HepG2 (cell line): ENCODE data around the gene CFAP99.

Source experiments
- CTCF ChIP-seq: sonication (generic); formaldehyde crosslinking; IDR thresholded peaks from 2 replicates; pipeline ENCODE4 v1.5.0; 2020; ENCODE audit warnings: mild to moderate bottlenecking, missing genetic modification reagents, moderate library complexity
- FOXM1 ChIP-seq: sonication (generic); formaldehyde crosslinking; IDR thresholded peaks from 2 replicates; pipeline ENCODE4 v1.5.0; 2020; ENCODE audit warnings: missing genetic modification reagents
- MIER3 ChIP-seq: IDR thresholded peaks from 2 replicates; pipeline ENCODE4 v1.6.1; 2016; ENCODE audit warnings: missing compliant biosample characterization, borderline replicate concordance
- POLR2AphosphoS5 ChIP-seq: IDR thresholded peaks from 2 replicates; pipeline ENCODE4 v1.6.1; 2012; ENCODE audit warnings: low read depth, low read length
- SRY ChIP-seq: sonication (generic); formaldehyde crosslinking; IDR thresholded peaks from 2 replicates; pipeline ENCODE4 v1.8.0; 2022; ENCODE audit warnings: mild to moderate bottlenecking, missing genetic modification reagents

- TF ChIP-seq CTCF (CRISPR knock-in tag) (no peak), FOXM1 (no peak), MIER3 (CRISPR knock-in tag) (no peak), SRY (CRISPR knock-in tag) (no peak), POLR2AphosphoS5 (no peak)
Measured at GRCh38 chr4:2461246-2461960, 42.6 kb downstream of the CFAP99 start.
